CD4-positive, CD25-positive, alpha-beta regulatory T cell (primary cell): Measurements from ENCODE around the gene CD3G. TPM values are rescaled to one million over a fixed set of nuclear protein-coding genes. Genes with fewer than 3 reads are reported as not detected.
A peak's percentile ranks its signal among the peaks of the same experiment; 100 is the strongest.

Source experiments
- ATAC-seq, 2 donors: fragments of 150-1000 bp; cut with Tn5 transposase; one replicate each; pipeline ENCODE4 v1.10.0; 2021; ENCODE audit warnings: low read depth in 2 of 2, moderate number of reproducible peaks in 2 of 2, moderate library complexity in 1 of 2
- DNase-seq, 3 donors: peaks; one replicate each; pipeline versions ENCODE4 v3.0.0 to v3.0.0-alpha.2; 2012 to 2022; ENCODE audit warnings: mixed read lengths in 1 of 3
- H3K27ac ChIP-seq: one replicate; pipeline ENCODE4 v1.7.0; 2013; ENCODE audit warnings: mild to moderate bottlenecking, low read length; ENCODE audit not compliant: insufficient read depth, poor library complexity, severe bottlenecking
- H3K27me3 ChIP-seq: one replicate; pipeline ENCODE4 v1.7.0; 2013; ENCODE audit warnings: low read length; ENCODE audit not compliant: control insufficient read depth, insufficient read depth
- H3K36me3 ChIP-seq: one replicate; pipeline ENCODE4 v1.7.0; 2013; ENCODE audit warnings: mild to moderate bottlenecking, low read length, moderate library complexity; ENCODE audit not compliant: control insufficient read depth, insufficient read depth
- H3K4me1 ChIP-seq: 2 replicates; pipeline ENCODE4 v1.7.0; 2013; ENCODE audit warnings: mild to moderate bottlenecking, low read length; ENCODE audit not compliant: insufficient read depth, control insufficient read depth, poor library complexity, severe bottlenecking
- H3K4me3 ChIP-seq: one replicate; pipeline ENCODE4 v1.7.0; 2013; ENCODE audit warnings: low read depth, mild to moderate bottlenecking, low read length, moderate library complexity
- H3K9me3 ChIP-seq, 2 experiments: 1 replicate in 1 of 2; 2 replicates in 1 of 2; pipeline ENCODE4 v1.7.0; 2013; ENCODE audit warnings: low read length in 2 of 2, mild to moderate bottlenecking in 1 of 2, moderate library complexity in 1 of 2; ENCODE audit not compliant: control insufficient read depth in 2 of 2
- H3K27ac Mint-ChIP-seq, 3 donors: one replicate each; pipeline ENCODE4 v1.8.0; 2020 to 2022; ENCODE audit warnings: mild to moderate bottlenecking in 3 of 3, mixed read lengths in 3 of 3, moderate library complexity in 2 of 3
- H3K27me3 Mint-ChIP-seq: one replicate; pipeline ENCODE4 v1.8.0; 2022; ENCODE audit warnings: mild to moderate bottlenecking, mixed read lengths
- H3K36me3 Mint-ChIP-seq: one replicate; pipeline ENCODE4 v1.8.0; 2020; ENCODE audit warnings: mixed read lengths
- H3K4me1 Mint-ChIP-seq, 4 donors: one replicate each; pipeline ENCODE4 v1.8.0; 2020 to 2022; ENCODE audit warnings: mixed read lengths in 4 of 4, mild to moderate bottlenecking in 1 of 4
- H3K4me3 Mint-ChIP-seq, 4 donors: one replicate each; pipeline ENCODE4 v1.8.0; 2020 to 2022; ENCODE audit warnings: mild to moderate bottlenecking in 4 of 4, mixed read lengths in 4 of 4, moderate library complexity in 3 of 4
- H3K9me3 Mint-ChIP-seq, 7 donors: one replicate each; pipeline ENCODE4 v1.8.0; 2020 to 2022; ENCODE audit warnings: mixed read lengths in 7 of 7, mild to moderate bottlenecking in 3 of 7, moderate library complexity in 2 of 7
- polyA plus RNA-seq, 4 donors: library from polyadenylated mRNA; unstranded; fragments of 300-500 nt; fragmentation: Illumina TruSeq; gene quantifications; one replicate each; pipeline ENCODE4 v1.2.3, GENCODE V29; 2021
- total RNA-seq: library from RNA; stranded (reverse); gene quantifications from one replicate; pipeline ENCODE4 v1.2.3, GENCODE V29; 2022

Gene CD3G
- total and polyA plus RNA-seq, 5 donors from 2014 or later: 196 to 477 (median 416) TPM

DNA sequence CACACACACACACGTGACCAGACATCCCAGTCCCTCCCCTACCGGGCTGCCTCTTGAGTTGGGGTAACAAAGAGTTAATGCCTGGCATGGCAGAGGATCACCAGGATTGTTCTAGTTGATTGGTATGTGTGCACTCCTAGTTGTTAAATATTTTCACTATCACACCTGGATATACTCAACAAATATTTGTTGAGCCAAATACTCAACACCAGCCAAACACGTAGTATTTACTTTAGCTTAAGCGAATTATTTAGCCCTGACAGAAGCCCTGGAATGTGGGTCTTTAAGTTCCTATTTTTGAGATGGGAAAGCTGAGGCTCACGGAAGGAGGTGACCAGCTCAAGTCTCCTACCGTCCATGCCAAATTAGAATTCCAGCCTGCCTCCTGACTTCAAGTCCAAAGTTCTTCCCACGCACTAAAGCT is 29.1 kb upstream of the CD3G start:
- no peak overlapping the region for H3K4me3 ChIP-seq

DNA sequence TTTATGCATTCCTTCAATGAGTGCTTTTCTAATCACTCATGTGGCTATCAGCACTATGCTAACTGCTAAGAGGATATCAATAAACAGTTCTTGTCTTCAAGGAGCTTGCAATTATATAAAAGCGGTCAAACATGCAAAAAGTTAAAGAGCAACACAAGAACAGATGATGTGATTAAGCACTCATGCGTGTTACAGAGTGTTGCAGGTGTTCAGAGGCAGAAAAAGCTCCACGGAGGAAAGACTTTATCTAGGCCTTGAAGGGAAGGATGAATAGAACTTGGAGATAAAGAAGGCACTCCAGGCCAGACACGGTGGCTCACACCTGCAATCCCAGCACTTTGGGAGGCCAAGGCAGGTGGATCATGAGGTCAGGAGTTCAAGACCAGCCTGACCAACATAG is 26.0 kb upstream of the CD3G start:
- Mint-ChIP-seq H3K4me3 (peak overlapping the region in 3 of 4 donors; percentile 26 to 36 (median 29)), H3K36me3 (peaks cover 48% of the 10 kb centered on the region)

More for the DNA sequence above, 29.1 kb upstream of the CD3G start:
- Histone ChIP-seq H3K9me3 (no peaks in the 10 kb centered on the region), H3K4me1 (peaks cover 91% of the 10 kb centered on the region), H3K27ac (peak overlapping the region; percentile 80), H3K36me3 (peaks cover 39% of the 10 kb centered on the region), H3K27me3 (no peaks in the 10 kb centered on the region)
- no peaks in the 10 kb centered on the region for H3K27me3 Mint-ChIP-seq
- ATAC-seq (no peak), DNase-seq (no peak)
- H3K27ac Mint-ChIP-seq: peak overlapping the region; percentile 99
- peak overlapping the region; percentile 12 to 90 (median 81) for H3K4me3 Mint-ChIP-seq
- H3K36me3 Mint-ChIP-seq: peaks cover 57% of the 10 kb centered on the region
- H3K9me3 Mint-ChIP-seq: no peaks in the 10 kb centered on the region
- peaks cover 22 to 93% (median 71%) of the 10 kb centered on the region in 4 donors for H3K4me1 Mint-ChIP-seq

DNA sequence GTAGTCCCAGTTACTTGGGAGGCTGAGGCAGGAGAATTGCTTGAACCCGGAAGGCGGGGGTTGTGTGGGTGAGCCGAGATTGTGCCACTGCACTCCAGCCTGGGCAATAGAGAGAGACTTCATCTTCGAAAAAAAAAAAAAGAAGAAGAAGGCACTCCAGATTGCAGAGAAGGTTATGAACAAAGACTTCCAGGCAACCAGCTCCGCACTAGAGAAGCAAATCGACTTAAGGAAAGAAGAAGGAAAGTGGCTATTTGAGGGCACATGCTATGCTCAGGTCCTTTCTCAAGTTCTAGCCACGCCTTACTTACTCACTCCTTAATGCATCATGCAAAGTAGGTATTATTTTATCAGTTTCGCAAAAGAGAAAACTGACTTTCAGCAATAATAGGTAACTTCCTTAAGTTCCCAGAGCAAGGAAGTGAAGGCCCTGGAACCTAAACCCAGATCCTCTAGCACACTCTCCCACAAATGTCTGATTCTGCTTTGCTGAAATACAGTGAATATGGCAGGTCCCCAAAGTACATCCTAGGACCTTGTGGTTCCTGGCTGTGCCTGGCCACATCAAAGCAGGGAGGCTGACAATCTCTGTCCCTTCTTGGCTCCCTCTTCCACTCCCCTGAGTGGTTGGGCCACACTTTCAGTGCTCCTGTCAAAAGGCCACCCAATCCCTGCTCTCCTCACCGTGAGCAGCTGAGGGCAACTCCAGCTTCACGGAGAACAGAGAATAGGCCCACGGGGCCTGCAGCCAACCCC is 25.4 kb upstream of the CD3G start:
- no peaks in the 10 kb centered on the region for H3K27me3 ChIP-seq
- Mint-ChIP-seq H3K4me1 (peaks cover 23 to 91% (median 63%) of the 10 kb centered on the region in 4 donors), H3K9me3 (no peaks in the 10 kb centered on the region), H3K27ac (peak overlapping the region; percentile 91 to 99 (median 96)), H3K27me3 (no peaks in the 10 kb centered on the region), H3K36me3 (peaks cover 50% of the 10 kb centered on the region), H3K4me3 (peak overlapping the region; percentile 16 to 80 (median 69))
- peak overlapping the region; percentile 55 for H3K27ac ChIP-seq
- peaks cover 11% of the 10 kb centered on the region for H3K36me3 ChIP-seq
- peak overlapping the region; percentile 32 for H3K4me3 ChIP-seq
- H3K4me1 ChIP-seq: peaks cover 79% of the 10 kb centered on the region
- no peak for ATAC-seq
- no peaks in the 10 kb centered on the region for H3K9me3 ChIP-seq
- no peak for DNase-seq

More for the DNA sequence above, 26.0 kb upstream of the CD3G start:
- peaks cover 23 to 91% (median 62%) of the 10 kb centered on the region in 4 donors for H3K4me1 Mint-ChIP-seq
- Histone ChIP-seq H3K36me3 (peaks cover 18% of the 10 kb centered on the region), H3K9me3 (no peaks in the 10 kb centered on the region), H3K27me3 (no peaks in the 10 kb centered on the region), H3K4me1 (peaks cover 84% of the 10 kb centered on the region), H3K27ac (peak overlapping the region; percentile 55), H3K4me3 (peak overlapping the region; percentile 43)
- DNase-seq (no peak), ATAC-seq (no peak)
- no peaks in the 10 kb centered on the region for H3K9me3 Mint-ChIP-seq
- H3K27me3 Mint-ChIP-seq: no peaks in the 10 kb centered on the region
- H3K27ac Mint-ChIP-seq: peak overlapping the region; percentile 89 to 99 (median 96)

DNA sequence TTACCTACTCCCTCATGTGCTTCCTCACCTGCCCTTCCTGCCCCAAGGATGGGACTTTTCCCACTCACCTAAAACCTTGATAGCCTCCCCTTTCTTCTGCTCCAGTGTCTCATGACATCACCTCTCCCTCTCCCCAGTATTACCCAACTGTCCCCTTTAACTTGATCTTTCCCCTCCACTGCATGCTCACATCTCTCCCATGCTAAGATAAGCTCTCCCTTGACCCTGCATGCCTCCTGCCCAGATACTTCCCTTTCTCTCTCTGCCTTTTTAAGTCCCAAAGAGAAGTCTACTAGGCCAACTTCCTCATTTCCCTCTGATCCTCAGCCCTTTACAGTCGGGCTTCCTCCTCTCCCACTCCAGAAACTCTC is 24.8 kb upstream of the CD3G start:
- DNase-seq (no peak), ATAC-seq (no peak)
- no peaks in the 10 kb centered on the region for H3K9me3 Mint-ChIP-seq
- no peaks in the 10 kb centered on the region for H3K27me3 Mint-ChIP-seq
- H3K36me3 Mint-ChIP-seq: peaks cover 47% of the 10 kb centered on the region
- peak overlapping the region; percentile 91 to 99 (median 96) for H3K27ac Mint-ChIP-seq
- Histone ChIP-seq H3K9me3 (no peaks in the 10 kb centered on the region), H3K4me3 (peak overlapping the region; percentile 32), H3K36me3 (peaks cover 6% of the 10 kb centered on the region), H3K27me3 (no peaks in the 10 kb centered on the region), H3K27ac (peak overlapping the region; percentile 55), H3K4me1 (peaks cover 77% of the 10 kb centered on the region)
- H3K4me3 Mint-ChIP-seq: peak overlapping the region; percentile 16 to 80 (median 74)
- peaks cover 23 to 90% (median 59%) of the 10 kb centered on the region in 4 donors for H3K4me1 Mint-ChIP-seq

DNA sequence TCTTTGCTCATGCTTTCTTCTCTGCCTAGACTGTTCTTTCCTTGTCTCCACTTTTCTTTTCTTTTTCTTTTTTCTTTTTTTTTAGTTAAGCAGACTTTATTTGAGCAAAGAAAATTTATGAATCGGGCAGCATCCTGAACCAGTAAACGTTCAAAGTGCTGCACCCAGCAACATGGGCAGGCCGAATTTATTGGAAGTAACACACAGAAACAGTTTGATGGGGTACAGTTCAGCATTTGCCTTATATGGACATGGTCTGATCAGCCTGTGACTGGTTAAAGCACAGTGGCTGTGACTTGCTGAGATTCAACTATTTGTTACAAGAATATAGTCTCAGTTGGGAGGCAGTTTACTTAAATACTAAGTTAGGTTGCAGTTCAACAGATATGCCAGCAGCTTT is 23.6 kb upstream of the CD3G start:
- Mint-ChIP-seq H3K27me3 (no peaks in the 10 kb centered on the region), H3K27ac (peak overlapping the region; percentile 91 to 99 (median 96)), H3K36me3 (peaks cover 48% of the 10 kb centered on the region), H3K9me3 (no peaks in the 10 kb centered on the region), H3K4me3 (peak overlapping the region in 3 of 4 donors; percentile 15 to 80 (median 44)), H3K4me1 (peaks cover 18 to 83% (median 54%) of the 10 kb centered on the region in 4 donors)
- H3K36me3 ChIP-seq: no peaks in the 10 kb centered on the region
- H3K27ac ChIP-seq: no peak overlapping the region
- ATAC-seq (no peak), DNase-seq (no peak)
- peak overlapping the region; percentile 26 for H3K4me3 ChIP-seq
- no peaks in the 10 kb centered on the region for H3K9me3 ChIP-seq
- no peaks in the 10 kb centered on the region for H3K27me3 ChIP-seq
- H3K4me1 ChIP-seq: peaks cover 65% of the 10 kb centered on the region

DNA sequence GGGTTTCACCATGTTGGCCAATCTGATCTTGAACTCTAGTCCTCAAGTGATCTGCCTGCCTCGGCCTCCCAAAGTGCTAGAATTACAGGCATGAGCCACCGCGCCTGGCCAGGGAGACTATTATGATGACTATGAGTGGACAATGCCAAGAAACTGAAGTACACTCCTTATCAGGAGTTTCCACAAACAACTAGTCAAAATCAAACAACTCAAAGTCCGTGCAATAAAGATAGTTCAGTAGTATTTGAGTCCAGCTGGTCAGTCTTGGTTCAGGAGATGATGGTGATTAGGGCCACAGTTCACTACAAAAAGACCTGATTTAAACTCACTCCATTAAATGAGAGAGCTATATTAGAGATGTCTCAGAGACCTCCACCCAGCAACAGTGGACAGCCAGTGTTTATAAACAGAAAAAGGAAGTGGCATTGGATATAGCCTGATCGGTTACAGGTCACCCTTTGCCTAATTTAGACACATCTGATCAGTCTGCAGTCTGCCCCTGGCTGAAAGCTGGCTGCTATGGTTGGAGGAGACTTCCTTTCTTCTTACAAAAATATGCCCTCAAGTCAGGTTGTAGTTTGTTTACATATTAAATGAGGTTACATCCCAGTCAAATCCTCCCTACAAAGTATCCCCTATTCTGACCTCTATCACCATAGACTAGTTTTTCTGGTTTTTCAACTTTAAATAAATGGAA is 22.6 kb upstream of the CD3G start:
- ATAC-seq: no peak
- Histone ChIP-seq H3K27me3 (no peaks in the 10 kb centered on the region), H3K4me3 (no peak overlapping the region), H3K36me3 (no peaks in the 10 kb centered on the region), H3K4me1 (peaks cover 55% of the 10 kb centered on the region), H3K9me3 (no peaks in the 10 kb centered on the region), H3K27ac (no peak overlapping the region)
- H3K9me3 Mint-ChIP-seq: no peaks in the 10 kb centered on the region
- H3K4me3 Mint-ChIP-seq: peak overlapping the region; percentile 23 to 80 (median 64)
- no peaks in the 10 kb centered on the region for H3K27me3 Mint-ChIP-seq
- peaks cover 43% of the 10 kb centered on the region for H3K36me3 Mint-ChIP-seq
- peaks cover 22 to 77% (median 47%) of the 10 kb centered on the region in 4 donors for H3K4me1 Mint-ChIP-seq
- H3K27ac Mint-ChIP-seq: peak overlapping the region; percentile 81 to 92 (median 85)
- DNase-seq: no peak

DNA sequence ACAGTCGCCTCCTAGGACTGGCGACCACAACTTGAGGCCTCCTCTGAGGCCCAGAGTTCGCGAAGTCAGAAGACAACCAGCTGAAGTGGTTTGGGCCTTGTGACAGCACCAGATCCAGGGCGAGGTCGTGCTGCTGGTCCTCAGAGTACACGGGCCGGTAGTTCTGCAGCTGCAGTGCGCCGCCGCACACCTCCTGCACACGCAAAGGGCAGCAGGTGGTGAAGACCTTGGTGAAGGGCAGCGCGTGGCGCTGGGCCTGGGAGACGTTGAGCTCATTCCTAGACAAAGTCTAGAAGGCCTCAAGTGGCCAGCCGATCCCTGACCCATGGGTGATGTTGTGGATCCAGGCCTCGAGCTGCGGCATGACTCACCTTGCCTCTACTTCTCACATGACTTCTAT is 21.4 kb upstream of the CD3G start:
- Mint-ChIP-seq H3K36me3 (peaks cover 39% of the 10 kb centered on the region), H3K4me1 (peaks cover 17 to 70% (median 38%) of the 10 kb centered on the region in 4 donors), H3K27me3 (no peaks in the 10 kb centered on the region), H3K9me3 (no peaks in the 10 kb centered on the region), H3K27ac (peak overlapping the region in 2 of 3 donors; percentile 24 to 48), H3K4me3 (peak overlapping the region in 1 of 4 donors; percentile 77)
- Histone ChIP-seq H3K9me3 (no peaks in the 10 kb centered on the region), H3K27me3 (no peaks in the 10 kb centered on the region), H3K36me3 (no peaks in the 10 kb centered on the region), H3K27ac (no peak overlapping the region), H3K4me1 (peaks cover 43% of the 10 kb centered on the region), H3K4me3 (no peak overlapping the region)
- ATAC-seq: no peak
- DNase-seq: no peak
